NOMO-1 (cell line): ENCODE measurements around the gene BRD9.

Experiments used
- DNase-seq, 2 experiments: peaks; one replicate each; lab custom pipeline; 2025; ENCODE audit not compliant: unreplicated experiment in 2 of 2; lab: John Stamatoyannopoulos, UW

BRD9 gene

DNA sequence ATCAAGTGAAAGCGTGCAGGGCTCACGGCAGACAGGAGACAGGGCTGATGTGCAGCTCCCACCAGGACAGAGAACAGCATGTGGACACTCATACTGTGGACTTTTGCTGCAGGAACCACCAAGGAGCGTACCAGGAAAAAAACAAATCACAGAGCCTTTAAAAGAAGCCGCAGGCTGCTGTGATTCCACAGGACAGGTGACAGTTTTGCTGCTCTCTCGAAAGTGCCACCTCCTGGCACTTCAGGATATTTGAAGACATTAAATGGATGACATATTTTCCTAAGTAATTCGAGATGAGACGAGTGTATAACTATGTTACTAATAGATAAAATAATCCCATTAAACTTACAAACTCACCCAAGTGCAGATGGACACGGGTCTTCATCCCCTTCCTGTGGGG lies 71.1 kb downstream of the BRD9 start:
- no peak for DNase-seq

DNA sequence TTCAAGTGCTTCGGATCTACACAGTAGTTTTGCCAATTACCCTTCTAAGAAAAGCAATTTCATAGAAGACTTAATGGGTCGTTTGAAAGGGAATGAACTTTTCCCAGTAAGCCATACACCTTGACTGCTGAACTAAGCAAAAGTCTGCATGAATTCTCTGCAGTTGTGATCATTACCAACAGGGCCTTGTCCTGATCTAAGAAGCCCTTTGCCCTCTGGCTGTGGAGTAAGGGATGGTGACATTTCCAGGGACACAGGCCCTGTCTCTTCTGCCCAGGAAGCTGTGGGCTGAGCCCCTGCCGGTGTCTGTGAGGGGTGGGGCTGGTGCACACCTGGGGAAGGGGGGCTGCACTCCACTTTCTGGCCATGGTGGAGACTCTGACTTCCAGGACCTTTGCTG lies 72.4 kb downstream of the BRD9 start:
- DNase-seq: no peak

DNA sequence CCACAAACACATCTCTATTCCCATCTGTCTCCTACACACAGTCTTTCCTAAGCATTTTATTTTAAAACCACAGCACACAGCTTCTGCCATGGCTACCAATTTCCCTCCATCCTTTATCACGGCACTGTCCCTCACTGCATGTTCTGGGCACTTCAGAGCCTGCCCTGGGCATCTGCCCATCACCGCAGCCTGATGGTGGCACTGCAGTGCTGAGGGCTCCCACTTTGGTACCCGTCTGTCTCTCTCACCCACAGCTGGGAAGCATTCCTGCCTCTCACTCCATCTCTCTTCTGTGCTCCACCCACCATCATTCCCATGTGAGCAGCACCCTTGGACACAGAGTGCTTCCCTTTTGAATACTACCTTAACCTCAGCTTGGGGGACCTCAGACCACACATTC lies 73.5 kb downstream of the BRD9 start:
- DNase-seq: no peak

DNA sequence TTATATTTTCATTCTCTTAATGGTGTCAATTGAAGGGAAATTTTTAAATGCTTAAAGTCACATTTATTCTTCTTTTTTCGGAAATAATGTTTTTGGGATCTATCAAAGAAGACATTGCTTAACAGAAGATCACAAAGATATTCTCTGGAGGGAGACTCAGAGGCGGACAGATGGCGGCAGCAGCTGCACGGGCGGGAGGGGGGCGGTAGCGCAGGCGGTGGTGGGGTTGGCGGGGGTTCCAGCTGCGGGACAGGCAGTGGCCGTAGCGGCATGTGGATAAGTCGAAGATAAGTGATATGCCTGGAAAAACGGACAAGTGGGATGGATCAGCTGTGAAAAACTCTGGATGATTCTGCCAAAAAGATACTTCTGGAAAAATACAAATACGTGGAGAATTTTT lies 76.4 kb downstream of the BRD9 start:
- no peak for DNase-seq

DNA sequence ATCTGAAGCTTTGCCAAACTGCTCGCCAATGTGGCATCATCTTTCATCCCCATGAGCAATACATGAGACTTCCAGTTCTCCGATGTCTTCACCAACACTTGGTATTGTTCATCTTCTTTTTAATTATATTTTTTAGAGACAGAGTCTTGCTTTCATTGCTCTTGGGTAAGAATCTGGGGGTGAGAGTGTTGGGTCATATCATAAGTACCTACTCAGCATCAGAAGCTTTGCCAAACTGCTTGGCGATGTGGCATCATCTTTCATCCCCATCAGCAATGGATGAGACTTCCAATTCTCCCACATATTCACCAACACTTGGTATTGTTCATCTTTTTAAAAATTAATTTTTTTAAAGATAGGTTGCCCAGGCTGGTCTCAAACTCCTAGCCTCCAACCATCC lies 77.2 kb downstream of the BRD9 start:
- no peak for DNase-seq
